IPS-20b (cell line): ENCODE data around the gene ZNF440.
"Not testable (repeated sequence)": the region's sequence is repeated elsewhere in the genome, so short reads cannot be mapped to it uniquely, and the experiment has no call there.

Experiments
- H3K27ac ChIP-seq: one replicate; pipeline ENCODE4 v1.5.1; 2013; ENCODE audit warnings: low read length
- H3K27me3 ChIP-seq: 2 replicates; pipeline ENCODE4 v1.6.1; 2013; ENCODE audit warnings: mild to moderate bottlenecking, low read length, inconsistent platforms; ENCODE audit not compliant: insufficient read depth
- H3K36me3 ChIP-seq: 2 replicates; pipeline ENCODE4 v1.6.1; 2013; ENCODE audit warnings: low read depth, mild to moderate bottlenecking, inconsistent platforms, low read length, moderate library complexity; ENCODE audit not compliant: insufficient read depth
- H3K4me1 ChIP-seq: 2 replicates; pipeline ENCODE4 v1.6.1; 2013; ENCODE audit warnings: mild to moderate bottlenecking, control low read depth, inconsistent platforms, low read length, moderate library complexity; ENCODE audit not compliant: insufficient read depth
- H3K4me3 ChIP-seq: 2 replicates; pipeline ENCODE4 v1.5.1; 2013; ENCODE audit warnings: mild to moderate bottlenecking, low read length, inconsistent platforms
- H3K9ac ChIP-seq: 2 replicates; pipeline ENCODE4 v1.6.1; 2013; ENCODE audit warnings: low read depth, mild to moderate bottlenecking, inconsistent platforms, low read length, moderate library complexity
- H3K9me3 ChIP-seq: 2 replicates; pipeline ENCODE4 v1.6.1; 2013; ENCODE audit warnings: mild to moderate bottlenecking, low read depth, low read length, inconsistent platforms; ENCODE audit not compliant: insufficient read depth

ZNF440 gene

GRCh38 chr19:11792942-11793341, 21.1 kb upstream of the ZNF440 start:
- no peak overlapping the region for H3K9ac ChIP-seq
- no peak overlapping the region for H3K27ac ChIP-seq

DNA sequence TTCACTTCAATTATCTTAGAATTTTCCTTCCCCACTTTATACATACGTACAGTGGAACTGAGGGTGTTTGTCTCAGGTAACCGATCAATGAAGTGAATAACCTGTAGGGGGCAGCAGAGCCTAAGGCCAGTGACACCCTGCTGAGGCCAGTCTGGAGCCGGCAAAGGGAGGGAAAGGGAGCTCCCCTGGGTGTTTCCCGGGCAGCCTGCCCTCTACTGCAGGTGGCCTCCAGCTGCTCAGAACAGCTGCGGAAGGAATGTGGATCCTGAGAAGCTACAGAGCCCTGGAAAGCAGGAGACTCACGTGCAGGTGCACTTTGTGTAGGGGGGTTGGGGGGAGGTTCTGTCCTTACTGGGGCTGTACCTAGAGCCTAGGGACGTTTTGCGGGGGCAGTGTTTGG, 16.6 kb upstream of the ZNF440 start:
- H3K9me3 ChIP-seq = peaks cover 1% of the 10 kb centered on the region; the same call in 1 of the 2 replicates
- H3K27ac ChIP-seq = no peak overlapping the region
- H3K4me1 ChIP-seq = peaks cover 2% of the 10 kb centered on the region; the same call in 1 of the 2 replicates
- H3K36me3 ChIP-seq = no peaks in the 10 kb centered on the region
- H3K4me3 ChIP-seq = peak overlapping the region; percentile 82; the same call in 1 of the 2 replicates
- peaks cover 21% of the 10 kb centered on the region for H3K27me3 ChIP-seq
- no peak overlapping the region for H3K9ac ChIP-seq

More at GRCh38 chr19:11792942-11793341, 21.1 kb upstream of the ZNF440 start:
- H3K36me3 ChIP-seq = no peaks in the 10 kb centered on the region
- H3K9me3 ChIP-seq = peaks cover 18% of the 10 kb centered on the region
- H3K4me3 ChIP-seq = no peak overlapping the region
- peaks cover 2% of the 10 kb centered on the region; the same call in 1 of the 2 replicates for H3K4me1 ChIP-seq
- peaks cover 7% of the 10 kb centered on the region; the same call in 1 of the 2 replicates for H3K27me3 ChIP-seq

DNA sequence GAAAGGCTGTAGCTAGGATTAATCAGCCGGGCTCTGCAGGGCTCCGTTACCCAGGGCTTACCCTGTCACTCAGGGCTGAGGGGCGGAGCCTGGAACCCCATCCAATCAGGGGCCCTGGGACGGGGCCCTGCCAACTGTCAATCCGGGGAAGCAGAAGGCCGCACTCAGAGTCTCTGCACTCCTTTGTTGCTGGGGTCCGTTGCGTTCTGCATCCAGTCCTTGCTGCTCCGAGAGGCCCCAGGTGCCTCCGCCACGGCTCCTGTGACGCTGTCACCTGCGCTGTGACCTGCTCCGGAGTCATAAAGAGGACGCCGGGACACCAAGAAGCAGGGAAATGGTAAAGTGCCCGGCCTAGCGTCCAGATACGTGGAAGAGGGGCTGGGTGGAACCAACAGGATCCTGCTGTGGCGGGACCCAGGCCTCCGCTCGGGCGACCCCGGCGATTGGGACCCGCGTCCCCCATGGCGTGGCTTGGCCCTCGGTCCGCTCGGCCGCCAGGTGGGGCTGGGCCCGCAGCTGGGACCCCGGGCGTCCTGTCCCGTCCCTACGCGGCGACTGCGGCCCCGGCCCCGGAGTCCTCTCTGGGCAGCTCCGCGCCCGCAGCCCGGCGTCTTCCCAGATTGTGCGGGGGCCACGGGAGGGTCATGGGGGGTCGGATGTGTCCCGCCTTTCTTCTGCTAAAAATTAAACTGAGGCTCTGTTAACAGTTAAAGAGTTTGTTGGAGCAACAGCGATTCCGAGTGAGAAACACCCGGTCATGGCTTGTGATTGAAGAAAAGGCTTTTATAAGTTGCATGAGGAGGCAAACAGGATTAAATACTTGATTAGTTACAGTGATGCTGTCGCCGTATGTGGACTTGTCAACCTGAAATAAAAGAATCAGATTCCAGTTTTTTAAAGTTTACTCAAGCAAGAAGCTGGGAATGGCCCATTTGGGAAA, 15.4 kb upstream of the ZNF440 start, which contains the start of gene ZNF491:
ZNF491 (plus strand) TSS at position 133 of the 940 bp plus-strand sequence. CDS start 7,431 bp downstream, outside the sequence.
- Histone ChIP-seq H3K4me3 (peak within 1 kb of the TSS; percentile 82), H3K4me1 (peaks cover 2% of the 10 kb centered on the region; the same call in 1 of the 2 replicates), H3K36me3 (no peaks in the 10 kb centered on the region), H3K9ac (peak within 1 kb of the TSS; percentile 57; the same call in 1 of the 2 replicates), H3K27ac (no peak within 1 kb of the TSS), H3K27me3 (peaks cover 21% of the 10 kb centered on the region), H3K9me3 (peaks cover 9% of the 10 kb centered on the region)

DNA sequence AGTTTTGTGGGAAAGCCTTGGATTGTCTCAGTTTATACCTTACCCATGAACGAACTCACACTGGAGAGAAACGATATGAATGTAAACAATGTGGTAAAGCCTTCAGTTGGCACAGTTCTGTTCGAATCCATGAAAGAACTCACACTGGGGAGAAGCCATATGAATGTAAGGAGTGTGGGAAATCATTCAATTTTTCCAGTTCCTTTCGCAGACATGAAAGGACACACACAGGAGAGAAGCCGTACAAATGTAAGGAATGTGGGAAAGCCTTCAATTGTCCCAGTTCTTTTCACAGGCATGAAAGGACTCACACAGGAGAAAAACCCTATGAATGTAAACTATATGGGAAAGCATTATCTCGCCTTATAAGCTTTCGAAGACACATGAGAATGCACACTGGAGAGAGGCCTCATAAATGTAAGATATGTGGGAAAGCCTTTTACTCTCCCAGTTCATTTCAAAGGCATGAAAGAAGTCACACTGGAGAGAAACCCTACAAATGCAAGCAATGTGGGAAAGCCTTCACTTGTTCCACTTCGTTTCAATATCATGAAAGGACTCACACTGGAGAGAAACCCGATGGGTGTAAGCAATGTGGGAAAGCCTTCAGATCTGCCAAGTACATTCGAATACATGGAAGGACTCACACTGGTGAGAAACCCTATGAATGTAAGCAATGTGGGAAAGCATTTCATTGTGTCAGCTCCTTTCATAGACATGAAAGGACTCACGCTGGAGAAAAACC, 7.5 kb upstream of the ZNF440 start:
- Histone ChIP-seq H3K27ac (no peak overlapping the region), H3K4me1 (no peaks in the 10 kb centered on the region), H3K27me3 (no peaks in the 10 kb centered on the region), H3K9ac (no peak overlapping the region), H3K4me3 (no peak overlapping the region), H3K9me3 (peaks cover 54% of the 10 kb centered on the region), H3K36me3 (0 out of 2 replicates have a peak, but pooled peaks cover 3% of the 10 kb centered on the region)

- H3K36me3 ChIP-seq = 0 out of 2 replicates have a peak, but pooled peaks cover 3% of the 10 kb centered on the region
Observed at GRCh38 chr19:11807099-11807380, 7.0 kb upstream of the ZNF440 start.

DNA sequence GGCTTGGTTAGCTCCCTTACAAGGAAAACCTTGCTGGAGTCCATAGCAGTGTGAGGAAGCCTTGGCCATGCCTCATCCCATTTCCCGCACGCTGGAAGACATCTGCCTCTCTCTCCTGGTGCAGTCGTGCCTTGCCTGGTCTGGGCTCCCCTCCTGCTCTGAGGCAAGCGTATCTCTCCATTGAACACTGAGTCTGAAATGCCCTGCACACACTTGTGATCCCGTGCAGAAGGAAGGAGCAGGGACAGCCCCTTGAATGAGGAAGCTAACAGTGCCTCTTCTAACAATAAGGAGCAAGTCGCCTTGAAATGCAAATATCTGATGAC, 407 bp upstream of the ZNF440 start:
- H3K4me3 ChIP-seq = peak overlapping the region; percentile 85
- no peak overlapping the region for H3K27ac ChIP-seq

More at GRCh38 chr19:11807099-11807380, 7.0 kb upstream of the ZNF440 start:
- Histone ChIP-seq H3K4me1 (no peaks in the 10 kb centered on the region), H3K4me3 (no peak overlapping the region), H3K27me3 (peaks cover 2% of the 10 kb centered on the region; the same call in 1 of the 2 replicates), H3K9me3 (peaks cover 54% of the 10 kb centered on the region), H3K27ac (no peak overlapping the region), H3K9ac (no peak overlapping the region)

DNA sequence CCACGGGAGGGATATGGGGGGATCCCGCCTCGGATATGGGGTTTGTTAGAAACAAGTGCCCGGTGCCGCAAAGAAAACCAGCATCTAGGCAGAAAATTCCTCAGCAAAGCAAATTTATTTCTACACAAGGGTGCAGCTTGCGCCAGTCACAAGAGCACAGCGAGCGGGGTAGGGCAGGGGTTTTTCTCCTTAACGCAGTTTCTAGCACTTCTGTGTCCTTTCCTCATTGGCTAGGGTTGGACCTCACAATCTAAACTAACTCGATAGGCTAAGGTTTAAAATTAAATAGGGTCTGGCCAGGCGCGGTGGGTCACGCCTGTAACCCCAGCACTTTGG, 595 bp downstream of the ZNF440 start:
- peak overlapping the region; percentile 85 for H3K4me3 ChIP-seq
- no peak overlapping the region for H3K27ac ChIP-seq
- H3K4me1 ChIP-seq = no peaks in the 10 kb centered on the region
- H3K9me3 ChIP-seq = no peaks in the 10 kb centered on the region
- peak overlapping the region; percentile 68; the same call in 1 of the 2 replicates for H3K9ac ChIP-seq
- no peaks in the 10 kb centered on the region for H3K36me3 ChIP-seq
- H3K27me3 ChIP-seq = peaks cover 27% of the 10 kb centered on the region

More for the DNA sequence above, 407 bp upstream of the ZNF440 start:
- H3K27me3 ChIP-seq = peaks cover 27% of the 10 kb centered on the region
- H3K36me3 ChIP-seq = no peaks in the 10 kb centered on the region
- peaks cover 3% of the 10 kb centered on the region for H3K9me3 ChIP-seq
- H3K4me1 ChIP-seq = no peaks in the 10 kb centered on the region
- H3K9ac ChIP-seq = peak overlapping the region; percentile 4; the same call in 1 of the 2 replicates

DNA sequence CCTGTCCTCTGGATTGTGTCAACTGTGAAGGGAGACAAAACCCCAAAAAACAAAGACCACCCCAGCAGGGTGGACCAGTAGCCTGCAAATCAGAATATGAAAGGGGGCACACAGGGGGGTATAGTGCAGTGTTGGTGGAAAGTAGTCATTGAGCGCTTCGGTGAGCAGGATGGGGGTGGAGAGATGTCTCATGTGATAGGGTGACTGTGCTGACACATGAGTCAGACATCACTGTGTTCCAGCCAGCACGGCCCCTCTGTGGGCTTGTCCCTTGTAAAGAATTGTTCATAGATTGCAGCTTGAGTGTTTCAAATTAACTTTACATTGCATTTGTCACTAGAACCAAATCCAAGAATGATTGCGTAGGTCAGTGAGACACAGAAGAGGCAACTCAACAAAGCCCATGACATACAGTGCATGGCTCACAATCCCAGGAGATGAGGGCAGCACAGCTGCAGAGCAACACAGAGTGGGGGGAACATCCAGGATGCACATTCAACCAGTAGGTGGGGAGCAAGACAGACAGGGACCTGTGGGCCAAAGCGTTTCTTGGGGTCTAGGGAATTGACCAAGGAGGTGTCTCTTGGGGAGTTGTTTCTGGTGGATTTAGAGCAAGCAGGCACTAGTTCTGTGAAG, 7.5 kb downstream of the ZNF440 start:
- no peak overlapping the region for H3K9ac ChIP-seq
- H3K4me1 ChIP-seq = no peaks in the 10 kb centered on the region
- H3K27ac ChIP-seq = no peak overlapping the region
- H3K27me3 ChIP-seq = no peaks in the 10 kb centered on the region
- H3K36me3 ChIP-seq = no peaks in the 10 kb centered on the region
- H3K4me3 ChIP-seq = no peak overlapping the region
- no peaks in the 10 kb centered on the region for H3K9me3 ChIP-seq

DNA sequence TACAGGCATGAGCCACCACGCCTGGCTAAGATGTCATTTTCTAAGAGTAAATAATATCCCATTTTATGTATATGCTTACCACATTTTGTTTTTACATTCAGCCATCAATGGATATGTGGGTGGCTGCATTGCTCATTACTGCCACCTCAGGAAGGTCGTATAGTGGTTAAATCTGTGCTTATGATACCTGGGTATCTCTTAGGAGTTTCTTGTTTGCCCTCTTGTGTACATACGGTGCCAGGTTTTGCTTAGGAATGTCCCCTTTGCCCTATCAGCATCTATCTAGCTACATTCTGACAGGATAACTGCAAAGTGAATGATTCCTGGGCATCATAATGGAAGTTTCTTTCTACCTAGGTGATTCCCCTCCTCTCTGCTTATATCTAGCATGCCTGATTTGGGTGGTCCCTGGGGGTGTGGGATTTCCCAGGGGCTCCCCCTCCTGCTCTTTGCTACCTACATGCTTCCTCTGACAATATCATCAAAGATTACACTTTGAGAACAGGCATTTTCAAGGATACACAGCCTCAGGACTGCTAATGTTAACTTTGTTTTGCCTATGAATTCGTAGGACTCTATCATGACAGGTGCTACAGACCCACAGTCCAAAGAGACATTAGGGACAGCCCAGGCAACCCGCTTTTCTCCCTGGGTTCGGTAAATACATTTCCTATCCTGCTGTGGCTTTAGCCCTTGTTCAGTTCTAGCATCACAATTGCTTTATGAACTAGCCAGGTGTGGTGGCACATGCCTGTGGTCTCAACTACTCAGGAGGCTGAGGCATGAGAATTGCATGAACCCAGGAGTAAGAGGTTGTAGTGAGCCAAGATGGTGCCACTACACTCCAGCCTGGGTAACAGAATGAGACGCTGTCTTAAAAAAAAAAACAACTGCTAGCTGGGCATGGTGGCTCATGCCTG, 15.1 kb downstream of the ZNF440 start:
- not testable (repeated sequence) for H3K9ac ChIP-seq, H3K4me3 ChIP-seq, H3K27me3 ChIP-seq, H3K4me1 ChIP-seq, H3K27ac ChIP-seq
- Histone ChIP-seq H3K9me3 (peaks cover 49% of the 10 kb centered on the region), H3K36me3 (peaks cover 33% of the 10 kb centered on the region)

DNA sequence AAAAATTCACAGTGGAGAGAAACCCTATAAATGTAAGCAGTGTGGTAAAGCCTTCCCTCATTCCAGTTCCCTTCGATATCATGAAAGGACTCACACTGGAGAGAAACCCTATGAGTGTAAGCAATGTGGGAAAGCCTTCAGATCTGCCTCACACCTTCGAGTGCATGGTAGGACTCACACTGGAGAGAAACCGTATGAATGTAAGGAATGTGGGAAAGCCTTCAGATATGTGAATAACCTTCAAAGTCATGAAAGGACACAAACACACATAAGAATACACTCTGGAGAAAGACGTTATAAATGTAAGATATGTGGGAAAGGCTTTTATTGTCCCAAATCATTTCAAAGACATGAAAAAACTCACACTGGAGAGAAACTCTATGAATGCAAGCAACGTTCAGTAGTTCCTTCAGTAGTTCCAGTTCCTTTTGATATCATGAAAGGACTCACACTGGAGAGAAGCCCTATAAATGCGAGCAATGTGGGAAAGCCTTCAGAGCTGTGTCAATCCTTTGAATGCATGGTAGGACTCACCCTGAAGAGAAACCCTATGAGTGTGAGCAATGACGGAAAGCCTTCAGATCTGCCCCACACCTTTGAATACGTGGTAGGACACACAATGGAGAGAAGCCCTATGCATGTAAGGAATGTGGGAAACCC, 18.3 kb downstream of the ZNF440 start:
- Histone ChIP-seq H3K27me3 (no peaks in the 10 kb centered on the region), H3K36me3 (peaks cover 33% of the 10 kb centered on the region), H3K9me3 (peaks cover 62% of the 10 kb centered on the region), H3K4me3 (peak overlapping the region; percentile 30; the same call in 1 of the 2 replicates), H3K9ac (no peak overlapping the region), H3K27ac (no peak overlapping the region), H3K4me1 (no peaks in the 10 kb centered on the region)
